Measurements from ENCODE around the gene ARHGAP15. TPM values are rescaled to one million over a fixed set of nuclear protein-coding genes. Genes with fewer than 3 reads are reported as not detected.

Gene ARHGAP15
- total RNA-seq, 1 donor from 2014 or later: not detected

DNA sequence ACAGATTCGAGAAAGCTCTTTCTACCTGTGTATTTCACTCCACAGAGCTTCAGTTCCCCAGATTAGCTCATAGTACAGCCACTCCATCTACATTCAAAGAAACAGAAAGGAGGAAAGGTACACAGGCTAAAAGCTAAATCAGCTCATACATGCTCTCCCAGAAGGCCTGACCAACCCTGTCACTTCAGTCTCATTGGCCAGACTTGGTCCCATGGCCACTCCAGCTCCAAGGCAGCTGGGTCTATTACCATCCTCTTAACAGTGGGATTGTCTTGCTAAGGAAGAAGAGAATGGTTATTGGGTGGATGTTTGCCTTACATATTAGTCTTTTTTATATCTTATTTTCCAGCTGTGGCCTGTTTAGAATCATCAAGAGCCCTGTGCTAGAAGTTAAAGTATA, 572.6 kb downstream of the ARHGAP15 start:
- no peak for FAIRE-seq
- Mint-ChIP-seq H3K36me3 (ENCODE audit: low read depth, unreplicated experiment) (no peaks in the 10 kb centered on the region), H3K27ac (ENCODE audit: unreplicated experiment) (no peak overlapping the region), H3K9me3 (ENCODE audit: unreplicated experiment) (peaks cover 2% of the 10 kb centered on the region), H3K27me3 (ENCODE audit: low read depth, unreplicated experiment) (no peaks in the 10 kb centered on the region), H3K4me1 (ENCODE audit: low read depth, unreplicated experiment) (peaks cover 6% of the 10 kb centered on the region), H3K4me3 (ENCODE audit: unreplicated experiment) (no peak overlapping the region)
- Histone ChIP-seq H2AFZ (ENCODE audit: low read depth, low read length) (no peak overlapping the region), H3K4me1 (ENCODE audit: insufficient read depth, low read length) (no peaks in the 10 kb centered on the region), H3K79me2 (ENCODE audit: insufficient read depth, low read length) (no peaks in the 10 kb centered on the region), H3K9ac (ENCODE audit: low read length) (no peak overlapping the region), H3K36me3 (ENCODE audit: insufficient read depth, low read length) (no peaks in the 10 kb centered on the region), H3K9me3 (ENCODE audit: insufficient read depth, low read depth, low read length) (no peaks in the 10 kb centered on the region), H3K4me2 (ENCODE audit: low read length) (no peak overlapping the region), H4K20me1 (ENCODE audit: insufficient read depth, low read length) (no peaks in the 10 kb centered on the region), H3K27me3 (ENCODE audit: insufficient read depth, low read length) (no peaks in the 10 kb centered on the region), H3K4me3 (ENCODE audit: insufficient read depth, low read depth, low read length) (no peak overlapping the region), H3K27ac (ENCODE audit: low read depth, low read length) (no peak overlapping the region)
- TF ChIP-seq EZH2 (IDR thresholded peaks at IDR 0.05; ENCODE audit: insufficient read depth, low read length): no peak
- TF ChIP-seq, protein P1, sequence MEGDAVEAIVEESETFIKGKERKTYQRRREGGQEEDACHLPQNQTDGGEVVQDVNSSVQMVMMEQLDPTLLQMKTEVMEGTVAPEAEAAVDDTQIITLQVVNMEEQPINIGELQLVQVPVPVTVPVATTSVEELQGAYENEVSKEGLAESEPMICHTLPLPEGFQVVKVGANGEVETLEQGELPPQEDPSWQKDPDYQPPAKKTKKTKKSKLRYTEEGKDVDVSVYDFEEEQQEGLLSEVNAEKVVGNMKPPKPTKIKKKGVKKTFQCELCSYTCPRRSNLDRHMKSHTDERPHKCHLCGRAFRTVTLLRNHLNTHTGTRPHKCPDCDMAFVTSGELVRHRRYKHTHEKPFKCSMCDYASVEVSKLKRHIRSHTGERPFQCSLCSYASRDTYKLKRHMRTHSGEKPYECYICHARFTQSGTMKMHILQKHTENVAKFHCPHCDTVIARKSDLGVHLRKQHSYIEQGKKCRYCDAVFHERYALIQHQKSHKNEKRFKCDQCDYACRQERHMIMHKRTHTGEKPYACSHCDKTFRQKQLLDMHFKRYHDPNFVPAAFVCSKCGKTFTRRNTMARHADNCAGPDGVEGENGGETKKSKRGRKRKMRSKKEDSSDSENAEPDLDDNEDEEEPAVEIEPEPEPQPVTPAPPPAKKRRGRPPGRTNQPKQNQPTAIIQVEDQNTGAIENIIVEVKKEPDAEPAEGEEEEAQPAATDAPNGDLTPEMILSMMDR (IDR thresholded peaks at IDR 0.05; ENCODE audit: insufficient read depth, low read depth, low read length): no peak
- no peak for DNase-seq (ENCODE audit: low read depth)

DNA sequence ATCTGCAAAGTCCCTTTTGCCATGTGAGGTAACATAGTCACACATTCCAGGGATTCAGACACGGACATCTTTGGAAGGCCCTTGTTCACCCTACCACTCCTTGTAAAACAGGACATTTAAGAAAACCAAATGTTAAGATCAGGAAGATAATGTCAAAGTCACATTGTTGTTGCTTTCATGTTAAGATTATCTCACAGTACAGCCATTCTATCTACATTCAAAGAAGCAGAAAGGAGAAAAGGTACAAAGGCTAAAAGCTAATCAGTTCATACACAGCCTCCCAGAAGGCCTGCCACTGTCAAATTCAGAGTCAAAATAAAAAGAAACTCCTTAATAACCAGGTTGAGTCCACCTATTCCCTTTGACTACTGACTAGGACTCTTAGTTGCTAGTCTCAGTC, 573.7 kb downstream of the ARHGAP15 start:
- Mint-ChIP-seq H3K36me3 (ENCODE audit: low read depth, unreplicated experiment) (no peaks in the 10 kb centered on the region), H3K9me3 (ENCODE audit: unreplicated experiment) (peaks cover 2% of the 10 kb centered on the region), H3K4me1 (ENCODE audit: low read depth, unreplicated experiment) (peaks cover 6% of the 10 kb centered on the region), H3K27me3 (ENCODE audit: low read depth, unreplicated experiment) (no peaks in the 10 kb centered on the region), H3K27ac (ENCODE audit: unreplicated experiment) (no peak overlapping the region), H3K4me3 (ENCODE audit: unreplicated experiment) (no peak overlapping the region)
- DNase-seq (ENCODE audit: low read depth) (no peak), FAIRE-seq (no peak)
- H2AFZ ChIP-seq (ENCODE audit: low read depth, low read length): no peak overlapping the region
- TF ChIP-seq, protein P1 (IDR thresholded peaks at IDR 0.05; ENCODE audit: insufficient read depth, low read depth, low read length): no peak
- no peak for TF ChIP-seq EZH2 (IDR thresholded peaks at IDR 0.05; ENCODE audit: insufficient read depth, low read length)
- H3K9ac ChIP-seq (ENCODE audit: low read length): no peak overlapping the region
- H3K27ac ChIP-seq (ENCODE audit: low read depth, low read length): no peak overlapping the region
- H3K27me3 ChIP-seq (ENCODE audit: insufficient read depth, low read length): no peaks in the 10 kb centered on the region
- no peaks in the 10 kb centered on the region for H3K9me3 ChIP-seq (ENCODE audit: insufficient read depth, low read depth, low read length)
- no peak overlapping the region for H3K4me3 ChIP-seq (ENCODE audit: insufficient read depth, low read depth, low read length)
- no peaks in the 10 kb centered on the region for H3K4me1 ChIP-seq (ENCODE audit: insufficient read depth, low read length)
- no peaks in the 10 kb centered on the region for H3K79me2 ChIP-seq (ENCODE audit: insufficient read depth, low read length)
- no peaks in the 10 kb centered on the region for H3K36me3 ChIP-seq (ENCODE audit: insufficient read depth, low read length)
- no peak overlapping the region for H3K4me2 ChIP-seq (ENCODE audit: low read length)
- H4K20me1 ChIP-seq (ENCODE audit: insufficient read depth, low read length): no peaks in the 10 kb centered on the region

DNA sequence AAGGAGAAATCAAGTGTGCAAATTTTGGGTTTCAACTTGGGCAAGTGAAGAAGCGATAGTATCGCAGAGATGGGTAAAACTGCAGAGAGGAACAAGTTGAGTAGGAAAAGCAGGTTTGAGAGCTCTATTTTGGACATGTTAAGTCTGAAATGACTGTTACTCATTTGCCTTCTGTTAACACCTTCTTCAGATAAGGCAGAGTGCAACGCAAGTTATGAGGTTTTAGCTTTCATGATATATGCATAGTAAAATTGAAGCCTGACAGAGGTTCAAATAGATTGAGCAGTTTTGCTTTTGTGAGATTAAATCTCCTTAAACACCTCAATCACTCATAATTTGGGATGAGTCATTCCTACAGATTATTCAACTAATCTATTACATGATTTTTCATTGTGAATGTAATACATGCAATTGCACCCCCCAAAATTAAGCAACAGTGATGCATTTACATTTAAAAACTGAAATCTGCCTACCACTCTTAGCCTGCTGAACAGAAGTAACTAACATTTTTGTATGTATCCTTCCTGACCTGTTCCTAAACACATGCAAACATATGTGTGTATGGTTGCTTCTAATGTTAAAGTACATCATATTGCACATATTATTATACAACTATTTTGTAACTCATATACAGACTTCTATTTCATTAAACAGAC, 575.4 kb downstream of the ARHGAP15 start:
- Mint-ChIP-seq H3K27me3 (ENCODE audit: low read depth, unreplicated experiment) (no peaks in the 10 kb centered on the region), H3K9me3 (ENCODE audit: unreplicated experiment) (peaks cover 2% of the 10 kb centered on the region), H3K36me3 (ENCODE audit: low read depth, unreplicated experiment) (no peaks in the 10 kb centered on the region), H3K4me3 (ENCODE audit: unreplicated experiment) (no peak overlapping the region), H3K27ac (ENCODE audit: unreplicated experiment) (no peak overlapping the region), H3K4me1 (ENCODE audit: low read depth, unreplicated experiment) (peaks cover 6% of the 10 kb centered on the region)
- no peaks in the 10 kb centered on the region for H3K79me2 ChIP-seq (ENCODE audit: insufficient read depth, low read length)
- H3K4me2 ChIP-seq (ENCODE audit: low read length): no peak overlapping the region
- H4K20me1 ChIP-seq (ENCODE audit: insufficient read depth, low read length): no peaks in the 10 kb centered on the region
- no peaks in the 10 kb centered on the region for H3K9me3 ChIP-seq (ENCODE audit: insufficient read depth, low read depth, low read length)
- no peak overlapping the region for H3K9ac ChIP-seq (ENCODE audit: low read length)
- no peak for FAIRE-seq
- no peak overlapping the region for H3K27ac ChIP-seq (ENCODE audit: low read depth, low read length)
- no peak for DNase-seq (ENCODE audit: low read depth)
- H3K4me1 ChIP-seq (ENCODE audit: insufficient read depth, low read length): no peaks in the 10 kb centered on the region
- H3K4me3 ChIP-seq (ENCODE audit: insufficient read depth, low read depth, low read length): no peak overlapping the region
- TF ChIP-seq, protein P1 (IDR thresholded peaks at IDR 0.05; ENCODE audit: insufficient read depth, low read depth, low read length): no peak
- no peak for TF ChIP-seq EZH2 (IDR thresholded peaks at IDR 0.05; ENCODE audit: insufficient read depth, low read length)
- no peaks in the 10 kb centered on the region for H3K36me3 ChIP-seq (ENCODE audit: insufficient read depth, low read length)
- H3K27me3 ChIP-seq (ENCODE audit: insufficient read depth, low read length): no peaks in the 10 kb centered on the region
- no peak overlapping the region for H2AFZ ChIP-seq (ENCODE audit: low read depth, low read length)
